Activated gamma-delta T cell (primary cell): ENCODE results near the gene IL24.

Source experiments
- DNase-seq: peaks from one replicate; lab custom pipeline; 2025; lab: John Stamatoyannopoulos, UW

The IL24 gene

DNA sequence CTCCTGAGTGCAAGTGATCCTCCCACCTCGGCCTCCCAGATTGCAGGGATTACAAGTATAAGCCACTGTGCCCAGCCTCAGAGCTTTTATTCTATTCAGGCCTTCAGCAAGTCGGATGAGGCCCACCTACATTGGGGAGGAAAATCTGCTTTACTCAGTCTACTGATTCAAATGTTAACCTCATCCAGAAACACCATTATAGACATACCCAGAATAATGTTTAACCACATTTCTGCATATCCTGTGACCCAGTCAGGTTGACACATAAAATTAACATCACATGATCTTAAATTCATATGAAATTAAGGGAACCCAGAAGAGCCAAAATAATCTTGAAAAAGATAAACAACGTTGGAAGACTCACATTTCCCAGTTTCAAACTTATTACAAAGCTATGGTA lies 16.9 kb upstream of the IL24 start:
- DNase-seq: no peak

GRCh38 chr1:206882555-206882954 lies 14.7 kb upstream of the IL24 start:
- no peak for DNase-seq

DNA sequence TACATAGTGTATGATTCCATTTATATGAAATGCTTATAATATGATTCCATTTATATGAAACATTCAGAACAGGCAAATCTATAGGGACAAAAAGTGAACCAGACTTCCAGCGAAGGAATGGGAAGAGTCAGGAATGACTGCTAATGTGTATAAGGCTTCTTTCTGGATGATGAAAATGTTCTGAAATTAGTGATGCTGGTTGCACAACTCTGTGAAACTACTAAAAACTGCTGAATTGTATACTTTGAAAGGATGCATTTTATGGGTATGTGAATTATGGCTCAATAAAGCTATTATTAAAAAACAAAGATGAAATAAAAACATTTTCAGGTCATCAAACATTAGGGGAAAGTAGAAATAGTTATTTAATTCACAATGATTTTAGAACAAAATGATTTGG lies 14.1 kb upstream of the IL24 start:
- DNase-seq: no peak

- DNase-seq: no peak
Observed at GRCh38 chr1:206883876-206884275, 13.4 kb upstream of the IL24 start.

GRCh38 chr1:206885341-206886060 lies 11.7 kb upstream of the IL24 start:
- DNase-seq: no peak

GRCh38 chr1:206886831-206887230 lies 10.4 kb upstream of the IL24 start:
- no peak for DNase-seq

DNA sequence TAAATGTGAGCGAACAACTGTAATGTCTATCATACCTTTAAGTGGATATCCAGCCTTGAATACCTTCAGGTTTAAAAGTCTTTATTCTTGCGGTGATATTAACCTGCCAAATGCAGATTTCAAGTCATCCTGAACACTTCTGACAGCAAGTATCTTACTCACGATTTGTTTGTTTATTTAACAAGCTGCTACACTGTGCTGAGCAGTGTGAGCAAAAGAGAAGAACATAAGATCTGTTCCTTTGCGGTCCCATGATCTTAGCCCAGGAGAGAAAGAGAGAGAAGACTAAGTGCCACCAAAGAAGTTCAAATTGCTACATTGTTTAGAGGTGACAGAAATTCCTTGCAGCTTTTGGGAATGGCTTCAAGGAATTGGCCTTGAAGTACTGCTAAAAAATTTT lies 9.5 kb upstream of the IL24 start:
- no peak for DNase-seq

GRCh38 chr1:206890125-206891060 lies 6.8 kb upstream of the IL24 start:
- no peak for DNase-seq

DNA sequence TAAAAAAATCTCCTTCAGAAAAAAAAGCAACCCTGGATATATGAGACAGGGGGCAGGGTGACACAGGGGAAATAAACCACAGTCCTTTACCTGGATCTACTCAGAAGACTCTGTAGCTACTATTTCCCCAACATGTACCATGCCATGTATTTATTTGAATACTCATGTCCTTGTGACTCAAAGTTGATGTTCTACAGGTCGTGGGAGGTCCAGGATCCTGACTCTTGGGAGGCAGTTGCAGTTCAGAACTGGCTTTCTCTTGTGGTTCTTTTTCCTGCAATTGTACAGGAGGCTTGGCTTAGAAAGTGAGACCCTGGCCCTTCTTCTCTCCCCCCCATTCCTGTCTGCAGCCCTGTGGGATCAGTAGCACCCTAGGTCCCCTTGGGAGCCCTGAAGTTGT lies 5.8 kb upstream of the IL24 start:
- DNase-seq: no peak

- no peak for DNase-seq
Observed at GRCh38 chr1:206892351-206892984, 4.8 kb upstream of the IL24 start.

- DNase-seq: no peak
Observed at GRCh38 chr1:206893380-206893779, 3.9 kb upstream of the IL24 start.

DNA sequence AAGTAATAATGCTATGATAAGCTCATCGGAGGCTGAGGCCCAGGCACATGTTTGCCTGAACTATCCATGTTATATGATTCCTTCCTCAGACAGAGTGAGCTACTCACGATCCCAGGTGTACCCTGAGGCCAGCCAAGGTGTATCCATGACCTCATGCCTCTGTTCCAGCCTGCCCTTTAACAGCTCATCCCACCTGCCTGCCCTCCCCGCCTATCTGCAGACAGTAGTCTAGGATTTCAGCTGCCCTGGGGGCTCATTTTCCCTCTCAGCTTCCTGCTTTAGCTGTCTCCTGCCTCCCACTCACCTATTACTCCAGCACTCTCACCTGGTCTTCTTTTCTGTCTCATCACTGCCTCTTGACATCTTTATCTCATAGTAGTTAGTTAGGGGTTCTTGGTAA lies 1.9 kb upstream of the IL24 start:
- DNase-seq: no peak

GRCh38 chr1:206895837-206896242 lies 1.4 kb upstream of the IL24 start:
- no peak for DNase-seq

- no peak for DNase-seq
Observed at GRCh38 chr1:206896261-206896660, 982 bp upstream of the IL24 start.

GRCh38 chr1:206898089-206898914 lies 1.1 kb downstream of the IL24 start:
- no peak for DNase-seq

- DNase-seq: no peak
Observed at GRCh38 chr1:206898915-206899431, 1.7 kb downstream of the IL24 start.

GRCh38 chr1:206899717-206900116 lies 2.5 kb downstream of the IL24 start:
- DNase-seq: no peak

DNA sequence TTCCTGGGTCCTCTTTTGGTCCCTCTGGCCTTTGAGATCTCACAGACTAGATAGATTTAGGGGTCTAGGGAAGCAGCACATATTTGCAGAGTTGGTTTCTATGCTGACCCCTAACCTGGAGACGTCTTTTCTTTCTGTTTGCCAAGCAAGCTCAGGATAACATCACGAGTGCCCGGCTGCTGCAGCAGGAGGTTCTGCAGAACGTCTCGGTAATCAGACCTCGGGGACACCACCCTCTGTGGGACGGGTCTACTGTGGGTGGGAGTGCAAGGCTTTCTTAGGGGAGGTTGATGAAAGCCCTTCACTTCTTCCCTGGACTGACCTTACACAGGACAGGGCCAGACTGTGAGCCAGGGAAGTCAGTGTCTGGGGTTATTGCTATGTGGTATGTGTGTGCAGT lies 2.9 kb downstream of the IL24 start:
- no peak for DNase-seq

GRCh38 chr1:206901944-206902343 lies 4.7 kb downstream of the IL24 start:
- no peak for DNase-seq

GRCh38 chr1:206902702-206903101 lies 5.5 kb downstream of the IL24 start:
- no peak for DNase-seq

- DNase-seq: no peak
Observed at GRCh38 chr1:206903687-206904086, 6.4 kb downstream of the IL24 start.
